NAMALWA (cell line): ENCODE data around the gene ISCA2.
A peak's percentile ranks its signal among the peaks of the same experiment; 100 is the strongest.

ENCODE experiments used
- DNase-seq: peaks from one replicate; pipeline ENCODE4 v3.0.0-alpha.2; 2015; ENCODE audit warnings: low spot score

The ISCA2 gene

GRCh38 chr14:74483321-74483720, 10.2 kb upstream of the ISCA2 start:
- DNase-seq, result no peak

- no peak for DNase-seq
Observed at GRCh38 chr14:74486164-74486563, 7.4 kb upstream of the ISCA2 start.

- no peak for DNase-seq
Observed at GRCh38 chr14:74488786-74489397, 4.7 kb upstream of the ISCA2 start.

- no peak for DNase-seq
Observed at GRCh38 chr14:74490486-74490885, 3.1 kb upstream of the ISCA2 start.

- peak; percentile 51 for DNase-seq
Observed at GRCh38 chr14:74491956-74492775, 1.4 kb upstream of the ISCA2 start.

GRCh38 chr14:74492776-74493342, 706 bp upstream of the ISCA2 start, which contains the start of gene NPC2:
NPC2 (minus strand) TSS chr14:74493305; CDS start chr14:74493274, 31 bp downstream.
- DNase-seq, result no peak

- DNase-seq, result no peak
Observed at GRCh38 chr14:74495356-74495755, 1.8 kb downstream of the ISCA2 start.

GRCh38 chr14:74500417-74501134, 7.0 kb downstream of the ISCA2 start:
- DNase-seq, result no peak

GRCh38 chr14:74501135-74501614, 7.6 kb downstream of the ISCA2 start:
- peak; percentile 16 for DNase-seq

- DNase-seq, result no peak
Observed at GRCh38 chr14:74501691-74502090, 8.1 kb downstream of the ISCA2 start.

- peak; percentile 60 for DNase-seq
Observed at GRCh38 chr14:74502236-74503019, 8.9 kb downstream of the ISCA2 start.

- DNase-seq, result no peak
Observed at GRCh38 chr14:74503291-74503937, 9.8 kb downstream of the ISCA2 start.

GRCh38 chr14:74503938-74504335, 10.4 kb downstream of the ISCA2 start:
- no peak for DNase-seq

- no peak for DNase-seq
Observed at GRCh38 chr14:74504412-74504811, 10.8 kb downstream of the ISCA2 start.

GRCh38 chr14:74504874-74505720, 11.5 kb downstream of the ISCA2 start:
- no peak for DNase-seq

- no peak for DNase-seq
Observed at GRCh38 chr14:74505831-74506230, 12.3 kb downstream of the ISCA2 start.

GRCh38 chr14:74506411-74506851, 12.9 kb downstream of the ISCA2 start:
- DNase-seq, result peak; percentile 52

GRCh38 chr14:74507085-74507484, 13.5 kb downstream of the ISCA2 start:
- no peak for DNase-seq

- no peak for DNase-seq
Observed at GRCh38 chr14:74507840-74508239, 14.3 kb downstream of the ISCA2 start.

- DNase-seq, result no peak
Observed at GRCh38 chr14:74508292-74508731, 14.7 kb downstream of the ISCA2 start.
